Heart left ventricle (tissue), 13 donors: ENCODE data around the gene NFIX.

Experiments
- POLR2A ChIP-seq, 2 donors: fragments of 450-650 bp; IDR thresholded peaks; one replicate each; pipeline ENCODE4 v1.6.1; 2017; ENCODE audit warnings: antibody characterized with exemption in 2 of 2, mild to moderate bottlenecking in 2 of 2, moderate library complexity in 2 of 2
- TF ChIP-seq, protein P1 (sequence below), 12 donors: fragments of 200-600 bp; sonication (generic) in 4 of 12; IDR thresholded peaks; one replicate each; pipeline versions ENCODE4 v1.5.0 to v1.8.0; 2018 to 2022; ENCODE audit warnings: antibody characterized with exemption in 12 of 12, mild to moderate bottlenecking in 5 of 12
- donor health status: ischemic (EF 13 %, LVEDD 7.1; RV severe dilation, severe dysfunction).
- donor health status: DM: no; HTN: yes; CAD: no.
- donor health status: DM: no; HTN: no; CAD: no.
- donor health status: ischemic (EF 25% LVEDD 6.9; RV normal size, moderate dysfunction).
- donor health status: ischemic (EF 25% LVEDD 5.7; RV mildly dilated, moderate dysfunction).
- donor health status: ischemic (EF 35%, LVEDD 5.7; RV mildly dilated, moderate dysfunction).
- donor health status: nonischemic (EF 11% LVEDD 7.7; RV severe dilation, severe dysfunction).
- donor health status: DM: yes; HTN: yes; CAD: no.
- donor health status: PGD.
- donor health status: ischemic (EF 29% LVEDD 5.4; RV normal size, mild dysfunction).
- donor health status: nonischemic (EF 23%, LVEDD 6.1; RV moderate dilation, normal function).

DNA sequence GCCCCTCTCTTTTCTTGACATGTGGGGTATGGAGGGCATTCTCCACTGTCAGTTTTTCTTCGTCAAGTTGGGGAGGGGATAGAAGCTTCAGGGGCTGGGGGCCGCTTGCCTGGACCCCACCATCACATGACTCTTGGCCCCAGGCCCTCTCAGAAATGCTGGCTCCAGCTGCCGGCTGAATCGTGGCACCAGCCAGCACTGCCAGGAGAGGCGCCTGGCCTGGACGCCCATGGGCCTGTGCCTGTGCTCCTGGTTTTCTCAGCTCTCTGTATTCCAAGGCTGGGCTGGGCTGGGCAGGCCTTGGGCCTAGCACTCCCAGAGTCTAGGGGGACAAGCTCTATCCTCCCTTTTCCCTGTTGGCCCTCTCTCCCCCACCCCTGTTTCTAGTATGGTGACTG lies 68.8 kb downstream of the NFIX start:
- TF ChIP-seq, protein P1, sequence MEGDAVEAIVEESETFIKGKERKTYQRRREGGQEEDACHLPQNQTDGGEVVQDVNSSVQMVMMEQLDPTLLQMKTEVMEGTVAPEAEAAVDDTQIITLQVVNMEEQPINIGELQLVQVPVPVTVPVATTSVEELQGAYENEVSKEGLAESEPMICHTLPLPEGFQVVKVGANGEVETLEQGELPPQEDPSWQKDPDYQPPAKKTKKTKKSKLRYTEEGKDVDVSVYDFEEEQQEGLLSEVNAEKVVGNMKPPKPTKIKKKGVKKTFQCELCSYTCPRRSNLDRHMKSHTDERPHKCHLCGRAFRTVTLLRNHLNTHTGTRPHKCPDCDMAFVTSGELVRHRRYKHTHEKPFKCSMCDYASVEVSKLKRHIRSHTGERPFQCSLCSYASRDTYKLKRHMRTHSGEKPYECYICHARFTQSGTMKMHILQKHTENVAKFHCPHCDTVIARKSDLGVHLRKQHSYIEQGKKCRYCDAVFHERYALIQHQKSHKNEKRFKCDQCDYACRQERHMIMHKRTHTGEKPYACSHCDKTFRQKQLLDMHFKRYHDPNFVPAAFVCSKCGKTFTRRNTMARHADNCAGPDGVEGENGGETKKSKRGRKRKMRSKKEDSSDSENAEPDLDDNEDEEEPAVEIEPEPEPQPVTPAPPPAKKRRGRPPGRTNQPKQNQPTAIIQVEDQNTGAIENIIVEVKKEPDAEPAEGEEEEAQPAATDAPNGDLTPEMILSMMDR (IDR thresholded peaks at IDR 0.05) = no peak
- no peak for TF ChIP-seq POLR2A (IDR thresholded peaks at IDR 0.05)
